HG03060 (cell line): ENCODE data around the gene SLC29A2.

Experiments used
- ATAC-seq: cut with Tn5 transposase; IDR thresholded peaks from one replicate; pipeline ENCODE4 v1.9.1; 2021; ENCODE audit warnings: low read depth, moderate number of reproducible peaks; ENCODE audit not compliant: unreplicated experiment

The SLC29A2 gene

GRCh38 chr11:66335531-66336233 lies 35.9 kb downstream of the SLC29A2 start:
- no peak for ATAC-seq

GRCh38 chr11:66334605-66335442 lies 36.7 kb downstream of the SLC29A2 start:
- ATAC-seq: no peak

- no peak for ATAC-seq
Observed at GRCh38 chr11:66333896-66334604, 37.5 kb downstream of the SLC29A2 start.

DNA sequence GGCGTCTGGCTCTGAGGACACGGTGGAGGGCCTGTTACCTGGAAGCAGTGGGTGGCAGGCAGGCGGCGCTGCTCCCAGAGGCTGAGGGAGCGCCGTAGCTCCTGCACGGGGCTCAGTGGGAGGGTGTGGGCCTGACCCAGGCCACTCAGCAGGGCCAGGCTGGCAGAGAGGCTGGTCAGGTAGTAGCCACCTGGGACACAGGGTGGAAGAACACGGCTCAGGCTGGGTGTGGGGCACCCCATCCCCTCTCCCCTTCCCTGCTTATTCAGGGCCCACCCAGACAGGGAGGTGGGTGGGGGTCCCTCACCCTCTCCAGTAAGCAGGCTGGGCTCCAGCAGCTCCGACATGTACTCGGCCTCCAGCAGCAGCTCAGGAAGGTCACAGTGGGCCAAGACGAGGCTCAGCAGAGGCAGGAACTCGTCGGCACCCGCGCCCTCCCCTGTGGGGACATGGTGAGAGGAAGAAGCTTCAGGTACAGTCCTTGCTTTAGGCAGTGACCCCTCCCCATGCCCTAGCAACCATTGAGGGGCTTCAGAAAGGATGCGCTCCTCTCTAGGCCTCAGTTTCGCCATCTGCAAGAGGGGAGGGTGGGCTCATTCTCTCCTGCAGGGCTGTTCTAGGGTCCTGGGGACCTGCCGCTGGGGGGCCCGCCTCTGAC lies 38.2 kb downstream of the SLC29A2 start:
- no peak for ATAC-seq

DNA sequence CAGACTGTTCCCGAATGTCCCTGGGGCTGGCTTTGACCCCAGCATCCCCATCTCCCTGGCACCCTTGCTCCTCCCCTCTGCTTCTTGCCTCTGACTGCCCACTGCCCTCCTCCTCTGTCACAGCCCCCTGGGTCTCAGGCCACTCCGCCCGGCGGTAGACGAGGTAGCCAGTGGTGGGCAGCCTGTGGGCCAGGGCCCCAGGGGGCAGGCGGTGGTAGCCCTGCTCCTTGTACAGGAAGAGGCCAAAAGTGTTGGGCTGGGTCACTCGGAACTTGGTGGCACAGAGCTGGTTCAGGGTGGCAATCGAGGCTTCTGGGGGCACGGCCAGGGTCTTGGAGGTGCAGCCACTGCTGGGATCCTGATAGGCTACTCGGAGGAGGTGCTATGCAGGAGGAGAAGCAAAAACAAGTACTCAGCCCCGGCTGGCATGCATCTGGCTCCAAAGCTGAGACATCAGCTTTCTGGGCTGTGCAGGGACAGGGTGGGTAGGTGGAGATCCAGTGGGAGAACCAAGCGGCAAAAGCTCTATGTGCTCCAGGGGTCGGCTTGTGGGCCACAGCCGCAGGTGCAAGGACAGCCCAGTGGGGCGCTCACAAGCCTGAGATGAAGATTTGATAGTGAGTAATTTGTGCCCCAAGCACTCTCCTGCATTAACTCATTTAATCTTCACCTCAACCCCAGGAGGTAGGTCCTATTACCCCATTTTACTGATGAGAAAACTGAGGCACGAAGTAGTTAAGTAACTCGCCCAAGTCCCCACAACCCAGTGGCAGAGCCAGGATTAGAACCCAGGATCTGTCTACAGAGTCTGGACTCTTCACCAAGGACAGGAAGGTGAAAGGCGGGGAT lies 39.0 kb downstream of the SLC29A2 start:
- no peak for ATAC-seq

DNA sequence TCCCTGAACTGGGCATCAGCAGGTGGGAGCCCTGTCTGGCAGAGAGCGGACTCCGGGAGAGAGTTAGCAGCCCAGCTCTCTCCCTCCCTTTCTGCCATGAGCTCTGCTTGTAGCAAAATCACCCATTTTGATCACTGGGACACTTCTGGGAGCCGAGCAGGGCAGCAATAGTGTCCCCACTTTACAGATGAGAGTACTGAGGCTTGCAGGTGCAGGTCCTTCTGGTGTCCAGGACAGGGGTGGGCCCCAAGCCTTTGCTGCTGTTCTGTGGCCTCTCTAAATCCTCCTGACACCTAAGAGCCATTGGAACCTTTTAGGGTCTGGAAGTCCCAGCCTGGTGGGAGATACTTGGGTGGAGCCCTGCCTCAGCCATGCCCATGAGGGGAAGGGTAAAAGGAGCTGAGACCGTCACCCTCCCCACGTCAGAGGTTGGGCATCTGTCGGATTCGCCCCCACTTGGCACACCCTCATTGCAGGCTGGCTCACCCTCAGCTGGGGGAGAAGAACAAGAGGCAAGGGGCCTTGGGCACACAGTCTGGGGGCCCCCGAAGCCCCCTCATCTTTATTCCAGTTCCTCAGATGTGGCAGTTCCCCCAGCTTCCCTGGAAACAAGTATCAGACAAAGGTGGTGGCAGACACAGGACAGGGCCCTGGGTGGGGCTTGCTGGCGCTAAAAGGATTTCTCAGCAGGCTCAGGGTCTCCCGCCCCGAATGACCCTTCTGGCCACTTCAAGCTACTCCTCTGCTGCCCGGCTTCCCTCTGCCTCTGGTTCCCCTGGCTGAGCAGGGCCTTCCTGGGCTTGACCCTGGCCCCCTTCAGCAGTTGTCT lies 39.8 kb downstream of the SLC29A2 start:
- no peak for ATAC-seq

- no peak for ATAC-seq
Observed at GRCh38 chr11:66330931-66331330, 40.6 kb downstream of the SLC29A2 start.

GRCh38 chr11:66329165-66329673 lies 42.3 kb downstream of the SLC29A2 start:
- ATAC-seq: no peak

DNA sequence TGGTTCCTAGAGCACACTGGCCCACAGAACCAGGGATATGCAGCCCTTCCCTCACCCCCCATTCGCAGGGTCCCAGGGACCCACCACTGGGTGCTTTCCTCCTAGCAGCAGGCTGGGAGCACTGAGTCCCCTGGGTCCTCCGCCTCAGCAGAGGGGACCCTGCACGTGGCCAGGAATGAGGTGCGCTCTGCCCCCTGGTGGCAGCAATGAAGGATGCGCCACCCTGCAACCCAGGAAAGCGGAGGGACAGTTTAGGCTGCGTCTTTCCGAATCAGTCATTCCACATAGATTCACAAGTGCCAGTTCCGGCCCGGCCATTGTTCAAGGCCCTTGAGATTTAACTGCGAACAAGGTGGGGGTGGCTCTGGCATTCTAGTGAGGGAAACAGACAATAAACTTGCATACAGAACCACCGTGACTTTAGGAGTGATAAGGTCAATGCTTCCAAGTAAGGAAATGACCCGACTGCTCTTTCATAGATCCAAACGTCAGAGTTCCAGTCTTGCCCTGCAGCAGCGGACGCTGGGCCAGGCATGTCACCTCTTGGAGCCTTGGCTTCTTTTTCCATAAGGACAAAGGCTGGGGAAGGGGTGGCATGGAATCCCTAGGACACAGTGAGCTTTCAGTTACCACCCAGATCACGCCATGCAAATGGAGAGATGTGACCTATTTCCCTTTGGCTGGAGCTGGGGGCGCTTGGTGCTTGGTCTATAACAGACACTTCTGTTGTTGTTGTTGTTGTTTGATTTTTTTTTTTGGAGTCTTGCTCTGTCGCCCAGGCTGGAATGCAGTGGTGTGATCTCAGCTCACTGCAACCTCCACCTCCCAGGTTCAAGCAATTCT lies 43.0 kb downstream of the SLC29A2 start:
- no peak for ATAC-seq

DNA sequence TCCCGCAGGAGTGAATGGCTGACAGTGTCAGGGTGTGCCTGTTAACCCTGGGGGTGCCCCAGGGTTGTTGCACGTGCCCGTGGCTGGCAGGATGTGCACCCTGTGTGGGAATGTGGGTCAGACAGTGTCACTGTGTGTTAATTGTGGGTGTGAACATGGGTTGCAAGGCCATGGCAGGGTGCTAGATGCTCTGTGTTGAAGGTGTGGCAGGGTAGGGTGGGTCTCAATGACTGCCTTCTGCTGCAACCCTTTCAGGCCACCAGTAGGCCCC lies 43.6 kb downstream of the SLC29A2 start:
- ATAC-seq: no peak

GRCh38 chr11:66327171-66328030 lies 44.2 kb downstream of the SLC29A2 start:
- ATAC-seq: no peak

DNA sequence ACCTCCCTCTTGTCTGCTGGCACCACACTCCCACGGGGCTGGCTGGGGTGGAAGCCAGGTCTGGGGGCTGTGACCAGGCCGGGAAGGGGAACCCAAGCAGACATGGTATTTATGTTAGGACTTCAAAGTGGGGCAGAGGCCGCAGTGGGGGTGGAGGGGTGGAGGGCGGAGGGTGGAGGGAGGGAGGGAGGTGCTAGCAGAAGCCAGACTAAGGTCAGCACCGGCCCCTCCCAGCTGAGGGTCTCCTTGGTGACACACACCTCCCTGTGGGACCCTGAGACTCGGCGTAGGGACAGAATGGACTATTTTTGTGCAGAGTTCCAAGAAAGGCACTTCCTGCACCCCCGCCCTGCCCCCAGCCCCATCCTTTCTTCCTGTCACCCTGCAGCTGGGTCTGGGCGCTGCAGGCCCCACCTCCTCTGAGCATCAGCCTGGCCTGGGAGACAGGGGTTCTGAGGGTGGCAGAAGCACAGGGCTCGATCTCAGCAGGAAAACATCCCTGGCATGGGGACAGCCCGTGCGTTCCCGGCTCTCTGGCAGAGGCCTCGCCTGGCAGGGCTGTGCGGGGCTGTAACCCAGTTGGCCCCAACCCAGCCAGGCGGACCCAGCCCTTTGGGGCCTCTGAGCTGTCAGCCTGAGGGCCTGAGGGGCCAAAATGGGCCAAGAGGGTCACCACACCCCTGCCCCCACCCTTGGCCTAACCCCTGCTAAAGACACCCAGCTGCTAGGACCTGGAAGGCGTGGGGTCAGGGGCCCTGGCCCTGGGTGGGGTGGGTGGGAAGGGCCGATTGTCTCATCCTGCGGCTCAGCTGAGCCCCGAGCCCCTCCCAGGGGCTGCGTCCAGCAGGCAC lies 45.1 kb downstream of the SLC29A2 start:
- no peak for ATAC-seq

- no peak for ATAC-seq
Observed at GRCh38 chr11:66325263-66325671, 46.3 kb downstream of the SLC29A2 start.

DNA sequence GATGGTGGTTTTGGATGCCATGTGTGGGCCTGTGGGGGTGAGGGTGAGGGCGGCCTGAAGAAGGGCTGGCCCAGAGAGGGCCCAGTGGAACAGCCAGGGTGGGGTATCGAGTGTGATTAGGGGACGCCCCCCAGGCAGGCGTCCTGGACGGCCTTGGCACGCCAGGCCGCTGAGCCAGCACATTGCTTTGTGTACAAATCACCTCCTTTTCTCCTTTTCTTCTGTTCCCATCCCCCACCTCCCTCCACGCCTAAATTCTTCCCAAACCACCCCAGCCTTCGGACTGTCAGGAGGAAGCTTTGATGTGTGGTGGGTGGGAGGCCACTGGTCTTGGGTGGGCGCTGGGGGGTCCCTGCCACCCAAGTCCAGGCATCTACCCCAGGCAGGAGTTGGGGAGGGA lies 46.9 kb downstream of the SLC29A2 start:
- no peak for ATAC-seq

DNA sequence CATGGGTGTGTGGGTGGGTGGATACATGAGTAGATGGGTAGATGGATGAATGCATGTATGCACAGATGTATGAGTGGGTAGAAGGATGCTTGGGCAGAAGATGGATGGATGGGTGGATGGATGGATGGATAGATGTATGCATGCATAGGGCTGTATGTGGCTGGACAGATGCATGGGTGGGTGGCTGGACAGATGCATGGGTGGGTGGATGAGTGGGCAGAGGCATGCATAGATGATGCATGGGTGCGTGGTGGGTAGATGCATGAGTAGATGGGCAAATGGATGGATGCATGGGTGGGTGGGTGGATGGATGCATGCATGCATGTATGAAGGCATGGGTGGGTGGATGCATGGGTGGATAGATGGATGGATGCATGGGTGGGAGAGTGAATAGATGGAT lies 47.9 kb downstream of the SLC29A2 start:
- ATAC-seq: no peak

GRCh38 chr11:66322732-66323427 lies 48.7 kb downstream of the SLC29A2 start:
- ATAC-seq: no peak
